Measurements from ENCODE around the gene APCDD1L.

APCDD1L gene

DNA sequence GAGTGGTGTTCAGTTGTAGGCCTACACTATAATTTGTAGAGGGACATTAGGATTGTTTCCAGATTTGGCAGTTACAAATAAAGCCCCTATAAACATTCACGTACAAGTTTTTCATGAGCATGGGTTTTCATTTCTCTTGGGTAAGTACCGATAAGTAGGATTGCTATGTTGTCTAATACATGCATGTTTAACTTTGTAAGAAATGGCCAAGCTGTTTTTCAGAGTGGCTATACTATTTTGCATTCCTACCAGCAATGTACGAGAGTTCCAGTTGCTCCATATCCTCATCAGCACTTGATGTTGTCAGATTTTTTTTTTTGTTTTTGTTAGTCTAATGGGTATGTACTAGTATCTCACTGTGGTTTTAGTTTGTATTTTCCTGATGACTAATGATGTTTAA, 11.2 kb upstream of the APCDD1L start:
- Histone ChIP-seq H3K36me3 (ENCODE audit: low read length) (peaks cover 2% of the 10 kb centered on the region; the same call in 1 of the 2 replicates), H3K79me2 (ENCODE audit: insufficient read depth, low read length) (no peaks in the 10 kb centered on the region), H3K27me3 (ENCODE audit: low read length) (no peaks in the 10 kb centered on the region), H2AFZ (ENCODE audit: low read depth, low read length, severe bottlenecking) (no peak overlapping the region), H3K27ac (ENCODE audit: low read depth, low read length) (no peak overlapping the region), H3K4me3 (ENCODE audit: insufficient read depth, low read length, poor library complexity, severe bottlenecking) (no peak overlapping the region), H3K9ac (ENCODE audit: low read length) (no peak overlapping the region), H3K9me2 (replicated peaks; ENCODE audit: insufficient read depth, low read length) (no peaks in the 10 kb centered on the region), H4K20me1 (ENCODE audit: low read depth, low read length) (no peaks in the 10 kb centered on the region), H3K4me2 (ENCODE audit: low read depth, low read length, poor library complexity, severe bottlenecking) (no peak overlapping the region), H3K9me3 (ENCODE audit: insufficient read depth, low read length) (peaks cover 4% of the 10 kb centered on the region; the same call in 1 of the 2 replicates), H3F3A (ENCODE audit: insufficient read depth) (no peaks in the 10 kb centered on the region)
- TF ChIP-seq, protein P1, sequence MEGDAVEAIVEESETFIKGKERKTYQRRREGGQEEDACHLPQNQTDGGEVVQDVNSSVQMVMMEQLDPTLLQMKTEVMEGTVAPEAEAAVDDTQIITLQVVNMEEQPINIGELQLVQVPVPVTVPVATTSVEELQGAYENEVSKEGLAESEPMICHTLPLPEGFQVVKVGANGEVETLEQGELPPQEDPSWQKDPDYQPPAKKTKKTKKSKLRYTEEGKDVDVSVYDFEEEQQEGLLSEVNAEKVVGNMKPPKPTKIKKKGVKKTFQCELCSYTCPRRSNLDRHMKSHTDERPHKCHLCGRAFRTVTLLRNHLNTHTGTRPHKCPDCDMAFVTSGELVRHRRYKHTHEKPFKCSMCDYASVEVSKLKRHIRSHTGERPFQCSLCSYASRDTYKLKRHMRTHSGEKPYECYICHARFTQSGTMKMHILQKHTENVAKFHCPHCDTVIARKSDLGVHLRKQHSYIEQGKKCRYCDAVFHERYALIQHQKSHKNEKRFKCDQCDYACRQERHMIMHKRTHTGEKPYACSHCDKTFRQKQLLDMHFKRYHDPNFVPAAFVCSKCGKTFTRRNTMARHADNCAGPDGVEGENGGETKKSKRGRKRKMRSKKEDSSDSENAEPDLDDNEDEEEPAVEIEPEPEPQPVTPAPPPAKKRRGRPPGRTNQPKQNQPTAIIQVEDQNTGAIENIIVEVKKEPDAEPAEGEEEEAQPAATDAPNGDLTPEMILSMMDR (IDR thresholded peaks at IDR 0.05; ENCODE audit: insufficient read depth, low read length, poor library complexity, severe bottlenecking), result no peak
- TF ChIP-seq EZH2phosphoT487 (conservative IDR thresholded peaks at IDR 0.05; ENCODE audit: low read length), result no peak

DNA sequence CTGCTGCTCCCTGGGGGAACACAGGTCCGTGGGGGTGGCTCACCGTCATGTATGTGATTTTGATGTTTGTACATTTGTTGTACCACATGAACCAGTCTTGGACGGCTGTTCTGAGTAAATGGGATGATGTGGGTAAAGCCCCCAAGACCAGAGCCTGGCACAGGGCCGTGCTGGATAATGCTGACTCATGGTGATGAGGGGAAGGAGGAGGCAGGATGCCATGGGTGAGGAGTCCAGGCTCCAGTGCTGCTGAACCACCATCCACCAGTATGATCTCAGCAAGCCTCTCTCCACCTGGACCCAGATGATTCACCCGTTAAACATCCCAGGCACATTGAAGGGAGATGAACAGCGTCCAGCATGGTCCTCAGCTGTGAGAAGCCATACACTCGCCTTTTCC, 9.6 kb upstream of the APCDD1L start:
- H3K9ac ChIP-seq (ENCODE audit: low read length), result no peak overlapping the region
- no peak overlapping the region for H3K4me3 ChIP-seq (ENCODE audit: insufficient read depth, low read length, poor library complexity, severe bottlenecking)
- peaks cover 4% of the 10 kb centered on the region; the same call in 1 of the 2 replicates for H3K9me3 ChIP-seq (ENCODE audit: insufficient read depth, low read length)
- H3K79me2 ChIP-seq (ENCODE audit: insufficient read depth, low read length), result no peaks in the 10 kb centered on the region
- no peak overlapping the region for H3K4me2 ChIP-seq (ENCODE audit: low read depth, low read length, poor library complexity, severe bottlenecking)
- no peak overlapping the region for H3K27ac ChIP-seq (ENCODE audit: low read depth, low read length)
- H4K20me1 ChIP-seq (ENCODE audit: low read depth, low read length), result no peaks in the 10 kb centered on the region
- H3K9me2 ChIP-seq (replicated peaks; ENCODE audit: insufficient read depth, low read length), result no peaks in the 10 kb centered on the region
- no peaks in the 10 kb centered on the region for H3K27me3 ChIP-seq (ENCODE audit: low read length)
- TF ChIP-seq, protein P1 (IDR thresholded peaks at IDR 0.05; ENCODE audit: insufficient read depth, low read length, poor library complexity, severe bottlenecking), result no peak
- TF ChIP-seq EZH2phosphoT487 (conservative IDR thresholded peaks at IDR 0.05; ENCODE audit: low read length), result no peak
- no peaks in the 10 kb centered on the region for H3F3A ChIP-seq (ENCODE audit: insufficient read depth)
- H2AFZ ChIP-seq (ENCODE audit: low read depth, low read length, severe bottlenecking), result no peak overlapping the region
- no peaks in the 10 kb centered on the region for H3K36me3 ChIP-seq (ENCODE audit: low read length)

DNA sequence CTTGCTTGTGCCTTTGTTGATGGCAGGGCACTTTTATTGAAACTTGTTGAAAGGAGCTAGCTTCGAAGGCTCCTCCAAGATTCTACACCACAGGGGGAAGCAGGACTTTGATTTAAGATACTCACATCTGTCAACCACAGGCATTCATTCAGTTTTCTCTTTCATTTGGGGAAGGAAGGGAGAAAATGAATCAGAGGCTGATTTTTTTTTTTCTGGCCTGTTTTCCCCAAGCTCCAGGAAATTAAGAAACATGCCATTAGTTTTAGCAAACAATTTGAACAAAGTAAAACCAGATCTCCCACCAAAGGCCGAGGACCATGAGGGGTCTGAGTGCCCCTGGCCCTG, 8.7 kb upstream of the APCDD1L start:
- TF ChIP-seq EZH2phosphoT487 (conservative IDR thresholded peaks at IDR 0.05; ENCODE audit: low read length), result no peak
- TF ChIP-seq, protein P1 (IDR thresholded peaks at IDR 0.05; ENCODE audit: insufficient read depth, low read length, poor library complexity, severe bottlenecking), result no peak
- Histone ChIP-seq H3K9ac (ENCODE audit: low read length) (no peak overlapping the region), H3K4me2 (ENCODE audit: low read depth, low read length, poor library complexity, severe bottlenecking) (no peak overlapping the region), H3K4me3 (ENCODE audit: insufficient read depth, low read length, poor library complexity, severe bottlenecking) (no peak overlapping the region), H4K20me1 (ENCODE audit: low read depth, low read length) (no peaks in the 10 kb centered on the region), H3K27ac (ENCODE audit: low read depth, low read length) (no peak overlapping the region), H3K79me2 (ENCODE audit: insufficient read depth, low read length) (no peaks in the 10 kb centered on the region), H2AFZ (ENCODE audit: low read depth, low read length, severe bottlenecking) (no peak overlapping the region), H3K9me3 (ENCODE audit: insufficient read depth, low read length) (peaks cover 4% of the 10 kb centered on the region; the same call in 1 of the 2 replicates), H3K36me3 (ENCODE audit: low read length) (no peaks in the 10 kb centered on the region), H3F3A (ENCODE audit: insufficient read depth) (no peaks in the 10 kb centered on the region), H3K9me2 (replicated peaks; ENCODE audit: insufficient read depth, low read length) (no peaks in the 10 kb centered on the region), H3K27me3 (ENCODE audit: low read length) (no peaks in the 10 kb centered on the region)
